Psoas muscle (tissue), 8 donors: ENCODE results near the gene SYT15. TPM values are rescaled to one million over a fixed set of nuclear protein-coding genes. Genes with fewer than 3 reads are reported as not detected.

Source experiments
- ATAC-seq, 4 donors: fragments of 200-7000 bp; cut with Tn5 transposase; one replicate each; pipeline ENCODE4 v1.9.1; 2020; ENCODE audit warnings: moderate library complexity in 3 of 4, mild to moderate bottlenecking in 2 of 4
- DNase-seq, 2 donors: peaks; one replicate each; pipeline ENCODE4 v3.0.0-alpha.2; 2020
- H3K27ac ChIP-seq: fragments of 200-600 bp; one replicate; pipeline ENCODE4 v1.8.0; 2022
- H3K27me3 ChIP-seq, 3 donors: fragments of 200-600 bp in 1 of 3; one replicate each; pipeline versions ENCODE4 v1.6.1 to v1.8.0; 2013 to 2022; ENCODE audit warnings: low read length in 2 of 3, mild to moderate bottlenecking in 2 of 3, moderate library complexity in 1 of 3; ENCODE audit not compliant: insufficient read depth in 3 of 3
- H3K36me3 ChIP-seq, 2 donors: fragments of 200-600 bp in 1 of 2; one replicate each; pipeline versions ENCODE4 v1.6.1 to v1.8.0; 2013 to 2022; ENCODE audit warnings: low read depth in 1 of 2, mild to moderate bottlenecking in 1 of 2, moderate library complexity in 1 of 2; ENCODE audit not compliant: insufficient read depth in 1 of 2
- H3K4me1 ChIP-seq: fragments of 200-600 bp; one replicate; pipeline ENCODE4 v1.8.0; 2022
- H3K4me3 ChIP-seq: fragments of 200-600 bp; one replicate; pipeline ENCODE4 v1.8.0; 2022; ENCODE audit warnings: mild to moderate bottlenecking
- H3K9me3 ChIP-seq: fragments of 200-600 bp; one replicate; pipeline ENCODE4 v1.8.0; 2022
- WGBS, 3 donors: extraction: QIAGEN DNeasy Blood & Tissue Kit; methylation state at CpG; one replicate each; pipeline versions ENCODE4 v1.1.6 to v1.1.7; 2013; 5-methylcytosine and 5-hydroxymethylcytosine counted together
- intact Hi-C, 2 donors: fragments of 100-400 bp; cut with DNase I; formaldehyde crosslinking; loops; one replicate each; pipeline versions ENCODE4 v1.11.0 to v1.14.2; 2022
- polyA plus RNA-seq, 3 donors: library from polyadenylated mRNA; stranded (reverse); fragments of 200-250 nt; gene quantifications; one replicate each; pipeline ENCODE4 v1.2.3, GENCODE V29; 2013
- total RNA-seq, 4 donors: library from RNA; stranded (reverse); fragmentation: NEBNext Ultra II Directional in 2 of 4; extraction: Animal tissue kit (Norgen Biotek cat#: 25700) in 2 of 4; gene quantifications; one replicate each; pipeline versions ENCODE4 v1.2.1 to v1.2.4, GENCODE V29; 2021 to 2023
- TF ChIP-seq, protein P1 (sequence below): fragments of 200-600 bp; IDR thresholded peaks from one replicate; pipeline ENCODE4 v1.8.0; 2022; ENCODE audit warnings: antibody characterized with exemption
- donor health status: healthy with polysubstance abuse.
- donor health status: DM: no; HTN: no; CAD: no; lungs with moderate emphysema.
- donor health status: Bipolar disorder and iron deficiency.
- donor health status: healthy.
- donor health status: DM: yes; HTN: yes; CAD: no.
- donor health status: DM: no; HTN: no; CAD: no.
- donor health status: DM: no; HTN: no; CAD: no.
- donor health status: DM: yes; HTN: yes; CAD: no.

SYT15 gene
- total and polyA plus RNA-seq, 7 donors: 0.18 to 2.8 (median 1.7) TPM

DNA sequence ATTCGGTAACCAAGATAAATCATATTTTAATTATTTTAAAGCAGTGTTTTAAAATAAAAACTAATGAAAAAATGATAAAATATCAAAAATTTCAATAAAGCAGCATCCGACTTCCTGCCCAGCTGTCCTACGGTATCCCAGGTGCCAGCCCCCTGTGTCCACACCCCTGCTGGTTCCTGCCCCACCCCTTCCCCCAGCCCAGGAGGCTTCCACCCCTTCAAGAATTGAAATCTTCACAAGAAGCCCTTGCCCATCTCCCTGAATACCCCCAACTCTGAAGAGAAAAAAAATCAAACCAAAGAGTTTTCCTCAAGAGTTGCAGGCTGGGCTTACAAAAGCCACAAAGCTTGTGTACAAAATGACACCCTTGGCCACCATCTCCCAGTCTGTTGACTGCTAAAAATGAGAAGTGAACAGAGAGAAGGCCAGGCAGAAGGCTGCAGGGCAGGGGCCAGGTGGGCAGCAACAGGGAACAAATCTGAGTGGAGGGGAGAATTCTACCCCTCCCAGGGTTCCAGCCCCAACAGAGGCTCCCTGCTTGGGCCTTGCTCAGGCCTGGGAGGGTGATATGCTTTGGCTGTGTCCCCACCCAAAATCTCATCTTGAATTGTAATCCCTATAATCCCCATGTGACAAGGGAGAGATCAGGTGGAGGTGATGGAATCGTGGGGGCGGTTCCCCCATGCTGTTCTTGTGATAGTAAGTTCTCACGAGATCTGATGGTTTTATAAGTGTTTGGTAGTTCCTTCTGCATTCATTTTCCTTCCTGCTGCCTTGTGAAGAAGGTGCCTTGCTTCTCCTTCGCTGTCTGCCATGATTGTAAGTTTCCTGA is 37.0 kb upstream of the SYT15 start:
- DNase-seq: peak; percentile 4 to 22
- TF ChIP-seq, protein P1, sequence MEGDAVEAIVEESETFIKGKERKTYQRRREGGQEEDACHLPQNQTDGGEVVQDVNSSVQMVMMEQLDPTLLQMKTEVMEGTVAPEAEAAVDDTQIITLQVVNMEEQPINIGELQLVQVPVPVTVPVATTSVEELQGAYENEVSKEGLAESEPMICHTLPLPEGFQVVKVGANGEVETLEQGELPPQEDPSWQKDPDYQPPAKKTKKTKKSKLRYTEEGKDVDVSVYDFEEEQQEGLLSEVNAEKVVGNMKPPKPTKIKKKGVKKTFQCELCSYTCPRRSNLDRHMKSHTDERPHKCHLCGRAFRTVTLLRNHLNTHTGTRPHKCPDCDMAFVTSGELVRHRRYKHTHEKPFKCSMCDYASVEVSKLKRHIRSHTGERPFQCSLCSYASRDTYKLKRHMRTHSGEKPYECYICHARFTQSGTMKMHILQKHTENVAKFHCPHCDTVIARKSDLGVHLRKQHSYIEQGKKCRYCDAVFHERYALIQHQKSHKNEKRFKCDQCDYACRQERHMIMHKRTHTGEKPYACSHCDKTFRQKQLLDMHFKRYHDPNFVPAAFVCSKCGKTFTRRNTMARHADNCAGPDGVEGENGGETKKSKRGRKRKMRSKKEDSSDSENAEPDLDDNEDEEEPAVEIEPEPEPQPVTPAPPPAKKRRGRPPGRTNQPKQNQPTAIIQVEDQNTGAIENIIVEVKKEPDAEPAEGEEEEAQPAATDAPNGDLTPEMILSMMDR: no peak
- Histone ChIP-seq H3K4me1 (no peaks in the 10 kb centered on the region), H3K9me3 (no peaks in the 10 kb centered on the region), H3K27ac (no peak overlapping the region), H3K4me3 (no peak overlapping the region), H3K27me3 (peaks cover 0 to 54% (median 4%) of the 10 kb centered on the region in 3 donors), H3K36me3 (no peaks in the 10 kb centered on the region)
- intact Hi-C loops: no loop called here
- no peak for ATAC-seq
- WGBS, 3 donors: 77 to 82% (median 79%) methylated on average over 7 of the region's 7 CpGs

DNA sequence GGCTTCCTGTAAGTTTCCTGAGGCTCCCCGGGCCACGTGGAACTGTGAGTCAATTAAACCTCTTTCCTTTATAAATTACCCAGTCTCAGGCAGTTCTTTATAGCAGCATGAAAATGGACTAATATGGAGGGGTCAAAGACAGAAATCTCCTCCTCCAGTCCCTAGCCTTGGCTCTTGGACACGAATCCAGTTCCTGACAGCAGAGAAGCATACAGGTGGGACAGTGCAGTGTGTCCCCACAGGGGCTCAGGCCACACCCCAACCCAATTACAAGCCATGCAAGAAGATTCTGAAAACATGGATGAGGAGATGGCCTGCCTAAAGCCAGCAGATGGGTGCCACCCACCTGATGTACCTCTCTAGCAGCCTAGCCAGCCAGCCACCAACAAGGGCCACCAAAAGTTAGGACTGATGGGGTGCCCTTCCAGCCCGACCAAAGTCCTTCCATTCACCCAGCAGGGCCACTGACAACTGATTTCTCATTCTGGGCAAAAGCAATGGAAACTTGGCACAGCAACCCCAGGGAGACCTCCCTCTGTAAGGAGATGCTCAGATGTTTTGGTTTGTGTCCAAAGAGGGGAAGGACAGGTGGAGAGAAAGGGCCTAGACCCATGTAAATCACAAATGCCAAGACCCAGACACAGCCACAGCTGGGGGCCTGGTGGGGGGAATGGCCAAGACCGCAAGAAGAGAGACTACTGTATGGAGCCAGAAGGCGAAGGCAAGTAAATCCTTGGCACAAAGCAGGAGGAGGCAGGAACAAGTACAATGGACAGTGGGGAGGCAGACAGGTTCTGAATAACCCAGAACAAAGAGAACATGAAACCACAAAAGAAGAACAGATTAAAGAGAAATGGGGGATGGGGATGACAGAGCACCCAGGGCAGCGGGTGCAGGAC is 36.1 kb upstream of the SYT15 start:
- TF ChIP-seq, protein P1: no peak
- no peaks in the 10 kb centered on the region for H3K9me3 ChIP-seq
- H3K4me1 ChIP-seq: no peaks in the 10 kb centered on the region
- 73 to 77% (median 74%) methylated on average over 7 of the region's 7 CpGs for WGBS, 3 donors
- H3K36me3 ChIP-seq: no peaks in the 10 kb centered on the region
- peaks cover 0 to 50% (median 4%) of the 10 kb centered on the region in 3 donors for H3K27me3 ChIP-seq
- no peak overlapping the region for H3K4me3 ChIP-seq
- intact Hi-C loops: no loop called here
- peak; percentile 5 to 30 for DNase-seq
- no peak for ATAC-seq
- H3K27ac ChIP-seq: no peak overlapping the region

DNA sequence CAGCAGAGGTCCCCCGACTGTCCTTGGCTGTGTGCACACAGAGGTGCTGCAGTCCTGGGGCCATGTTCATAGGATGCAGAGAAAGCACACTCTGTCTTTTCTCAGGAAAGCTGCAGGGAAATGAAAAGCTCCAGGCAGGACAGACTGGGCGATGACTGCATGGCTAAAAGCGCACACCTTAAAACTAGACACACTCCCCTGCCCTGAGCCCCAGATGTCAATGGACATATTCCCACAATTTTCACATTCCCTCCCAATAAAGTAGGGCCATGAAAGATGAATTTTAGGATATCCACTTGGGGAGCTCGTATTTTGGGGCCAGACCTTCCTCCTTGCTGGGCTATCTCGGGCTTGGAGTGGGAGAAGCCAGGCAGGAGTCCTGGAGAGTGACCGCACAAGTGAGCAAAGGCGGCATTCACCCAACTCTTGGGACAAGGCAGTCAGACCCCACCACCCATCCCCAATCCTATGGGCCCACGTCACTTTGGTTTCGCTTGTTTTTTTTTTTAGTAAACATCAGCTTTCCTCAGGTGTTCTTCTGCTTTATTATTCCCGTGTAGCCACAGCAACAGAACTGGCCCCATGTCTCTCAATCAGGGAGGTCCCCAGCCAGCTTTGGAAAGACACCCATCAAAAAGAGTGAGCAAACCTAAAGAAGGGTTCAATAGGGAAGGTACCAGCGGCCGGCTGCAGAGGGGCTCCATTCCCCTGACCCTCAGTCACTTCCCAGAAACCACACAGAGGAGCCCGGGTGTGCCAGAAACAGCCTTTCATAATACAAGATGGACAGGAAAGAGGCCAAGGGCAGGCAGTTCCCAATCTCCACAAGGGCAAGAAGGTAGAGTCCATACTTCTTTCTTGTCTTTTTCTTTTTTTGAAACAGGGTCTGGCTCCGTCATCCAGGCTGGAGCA is 35.2 kb upstream of the SYT15 start:
- TF ChIP-seq, protein P1: no peak
- H3K27me3 ChIP-seq: peaks cover 0 to 43% (median 4%) of the 10 kb centered on the region in 3 donors
- H3K9me3 ChIP-seq: no peaks in the 10 kb centered on the region
- no peak for ATAC-seq
- intact Hi-C loops: no loop called here
- WGBS, 3 donors: 89 to 91% (median 90%) methylated on average over 14 of the region's 14 CpGs
- H3K4me3 ChIP-seq: no peak overlapping the region
- no peak overlapping the region for H3K27ac ChIP-seq
- DNase-seq: peak; percentile 1 to 32
- H3K36me3 ChIP-seq: no peaks in the 10 kb centered on the region
- no peaks in the 10 kb centered on the region for H3K4me1 ChIP-seq

DNA sequence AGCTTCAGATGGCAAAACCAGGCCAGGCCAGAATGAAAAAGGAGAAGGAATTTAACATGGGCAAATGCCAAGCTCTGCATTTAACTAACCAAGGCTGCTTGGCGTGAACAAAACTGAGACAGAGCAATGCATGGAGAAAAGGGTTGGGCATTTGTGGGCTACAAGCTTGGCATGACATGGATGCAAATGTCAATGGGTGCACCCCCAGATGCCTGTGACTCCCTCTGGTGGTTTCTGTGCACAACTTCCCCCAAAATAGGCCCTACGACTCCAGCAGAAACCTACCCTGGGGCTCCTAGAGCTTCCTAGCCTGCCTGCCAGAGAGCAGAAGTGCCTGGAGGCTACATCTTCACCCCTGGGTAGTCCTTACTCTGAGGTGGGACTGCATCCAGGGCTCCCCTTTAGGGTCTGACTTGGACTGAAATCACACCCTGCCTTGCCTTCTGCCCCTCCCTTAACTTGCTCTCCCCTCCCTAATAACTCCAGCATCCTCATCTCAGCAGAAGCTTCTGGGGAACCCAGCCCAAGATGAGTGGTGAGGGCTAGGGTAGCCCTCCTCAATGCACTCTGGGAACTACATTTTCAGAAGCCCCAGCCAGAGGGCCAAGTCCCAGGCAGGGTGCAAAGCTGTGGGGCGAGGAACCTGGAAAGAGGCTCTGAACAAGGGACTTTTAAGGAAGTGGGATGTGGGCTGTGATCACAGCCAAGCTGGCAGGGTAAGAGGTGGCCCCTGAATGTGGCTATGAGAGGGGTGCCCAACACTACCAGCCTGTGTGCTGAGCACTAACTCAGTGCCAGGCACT is 33.7 kb upstream of the SYT15 start:
- intact Hi-C loops: no loop called here
- Histone ChIP-seq H3K27ac (no peak overlapping the region), H3K27me3 (peaks cover 0 to 36% (median 4%) of the 10 kb centered on the region in 3 donors), H3K4me3 (no peak overlapping the region), H3K36me3 (no peaks in the 10 kb centered on the region), H3K9me3 (no peaks in the 10 kb centered on the region), H3K4me1 (no peaks in the 10 kb centered on the region)
- DNase-seq: peak; percentile 4 to 38
- WGBS, 3 donors: 64 to 65% (median 64%) methylated on average over 3 of the region's 3 CpGs
- TF ChIP-seq, protein P1: no peak
- ATAC-seq: no peak
